Measurements from ENCODE around the gene PROSER1.
"Not testable (repeated sequence)": the region's sequence is repeated elsewhere in the genome, so short reads cannot be mapped to it uniquely, and the experiment has no call there.

Gene PROSER1

DNA sequence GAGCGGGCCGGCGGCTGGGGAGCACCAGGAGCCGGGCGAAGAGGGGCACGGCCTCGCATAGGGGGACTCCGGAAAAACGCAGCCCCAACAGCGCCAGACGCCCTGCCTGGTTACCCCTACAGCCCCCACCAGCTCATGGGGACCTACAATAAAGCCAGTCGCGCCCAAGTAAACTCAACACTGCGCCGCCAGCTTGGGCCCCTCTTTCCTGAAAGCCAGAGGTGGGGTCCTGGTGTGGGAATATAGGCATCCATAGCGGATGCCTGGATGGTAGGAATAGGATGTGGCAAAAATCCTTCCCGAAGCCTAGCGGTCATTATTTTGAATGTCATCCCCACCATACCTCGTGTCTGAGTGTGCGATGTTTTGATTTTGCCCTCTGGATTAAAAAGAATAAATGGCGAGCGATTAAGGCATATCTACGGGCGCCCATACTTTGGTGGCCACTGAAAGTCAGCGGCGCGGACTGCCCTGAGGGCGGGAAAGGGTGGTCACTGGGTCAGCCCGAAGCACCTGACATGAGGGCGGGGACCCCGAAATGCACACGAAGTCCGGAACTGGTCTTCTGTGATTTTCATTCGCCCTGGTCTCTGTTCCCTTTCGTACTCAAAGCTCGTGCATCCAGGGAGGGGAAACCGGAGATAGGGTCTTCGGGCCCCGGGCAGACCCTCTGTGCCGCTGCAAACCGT is at the start of gene PROSER1, which contains the start of gene NHLRC3:
TSS of gene PROSER1 (minus strand) at position 210 of the 689 bp plus-strand sequence. CDS start 847 bp downstream, outside the sequence.
TSS of gene NHLRC3 (plus strand) at position 577 of the 689 bp plus-strand sequence. CDS start 184 bp downstream, outside the sequence.
- H3K4me1 ChIP-seq (ENCODE audit: low read length) = no peaks in the 10 kb centered on the region
- TF ChIP-seq, protein P1, sequence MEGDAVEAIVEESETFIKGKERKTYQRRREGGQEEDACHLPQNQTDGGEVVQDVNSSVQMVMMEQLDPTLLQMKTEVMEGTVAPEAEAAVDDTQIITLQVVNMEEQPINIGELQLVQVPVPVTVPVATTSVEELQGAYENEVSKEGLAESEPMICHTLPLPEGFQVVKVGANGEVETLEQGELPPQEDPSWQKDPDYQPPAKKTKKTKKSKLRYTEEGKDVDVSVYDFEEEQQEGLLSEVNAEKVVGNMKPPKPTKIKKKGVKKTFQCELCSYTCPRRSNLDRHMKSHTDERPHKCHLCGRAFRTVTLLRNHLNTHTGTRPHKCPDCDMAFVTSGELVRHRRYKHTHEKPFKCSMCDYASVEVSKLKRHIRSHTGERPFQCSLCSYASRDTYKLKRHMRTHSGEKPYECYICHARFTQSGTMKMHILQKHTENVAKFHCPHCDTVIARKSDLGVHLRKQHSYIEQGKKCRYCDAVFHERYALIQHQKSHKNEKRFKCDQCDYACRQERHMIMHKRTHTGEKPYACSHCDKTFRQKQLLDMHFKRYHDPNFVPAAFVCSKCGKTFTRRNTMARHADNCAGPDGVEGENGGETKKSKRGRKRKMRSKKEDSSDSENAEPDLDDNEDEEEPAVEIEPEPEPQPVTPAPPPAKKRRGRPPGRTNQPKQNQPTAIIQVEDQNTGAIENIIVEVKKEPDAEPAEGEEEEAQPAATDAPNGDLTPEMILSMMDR (IDR thresholded peaks at IDR 0.05; ENCODE audit: low read length) = no peak
- TF ChIP-seq EZH2phosphoT487 (IDR thresholded peaks at IDR 0.05; ENCODE audit: low read length) = no peak
- TF ChIP-seq EZH2 (optimal IDR thresholded peaks at IDR 0.05; ENCODE audit: low read depth, low read length) = no peak
- no peaks in the 10 kb centered on the region for H3K27me3 ChIP-seq (replicated peaks; ENCODE audit: insufficient read depth, low read length)
- no peaks in the 10 kb centered on the region for H3F3A ChIP-seq (ENCODE audit: insufficient read depth, low read length)
- no peaks in the 10 kb centered on the region for H3K36me3 ChIP-seq (replicated peaks; ENCODE audit: insufficient read depth, low read length)
- H3K9me2 ChIP-seq (replicated peaks; ENCODE audit: insufficient read depth, low read length) = no peaks in the 10 kb centered on the region
- peak within 1 kb of the TSS; percentile 76 for H3K4me3 ChIP-seq (ENCODE audit: low read length)
- peak within 1 kb of the TSS; percentile 87; the same call in 1 of the 2 replicates for H3K4me2 ChIP-seq (ENCODE audit: low read depth, low read length)
- H2AFZ ChIP-seq (ENCODE audit: low read length) = peak within 1 kb of the TSS; percentile 64
- H3K9me3 ChIP-seq (replicated peaks; ENCODE audit: insufficient read depth, low read length) = no peaks in the 10 kb centered on the region
- H4K20me1 ChIP-seq (ENCODE audit: insufficient read depth, low read length) = no peaks in the 10 kb centered on the region
- peak within 1 kb of the TSS; percentile 80 for H3K9ac ChIP-seq (ENCODE audit: low read length)
- H3K79me2 ChIP-seq (ENCODE audit: low read length) = peaks cover 57% of the 10 kb centered on the region
- peak within 1 kb of the TSS; percentile 85 for H3K27ac ChIP-seq (ENCODE audit: low read length)
- peak; percentile 76 for DNase-seq

DNA sequence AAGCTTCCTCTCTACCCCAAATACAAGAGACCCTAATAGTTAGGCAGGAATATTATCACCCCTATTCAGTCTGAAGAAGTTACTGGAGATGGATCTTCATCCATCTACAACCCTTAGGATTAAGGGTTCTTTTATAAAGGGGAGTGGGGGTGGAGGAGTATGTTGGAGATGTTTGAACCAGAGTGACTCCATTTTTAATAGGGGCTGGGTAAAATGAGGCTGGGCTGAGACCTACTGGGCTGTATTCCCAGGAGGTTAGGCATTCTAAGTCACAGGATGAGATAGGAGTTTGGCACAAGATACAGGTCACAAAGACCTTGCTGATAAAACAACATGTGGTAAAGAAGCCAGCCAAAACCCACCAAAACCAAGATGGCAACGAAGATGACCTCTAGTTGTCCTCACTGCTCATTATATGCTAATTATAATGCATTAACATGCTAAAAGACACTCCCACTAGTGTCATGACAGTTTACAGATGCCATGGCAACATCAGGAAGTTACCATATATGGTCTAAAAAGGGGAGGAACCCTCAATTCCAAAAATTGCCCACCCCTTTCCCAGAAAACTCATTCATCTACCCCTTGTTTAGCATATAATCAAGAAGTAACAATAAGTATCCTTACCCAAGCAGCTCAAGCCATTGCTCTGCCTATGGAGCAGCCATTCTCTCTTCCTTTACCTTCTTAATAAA is 48.5 kb upstream of the PROSER1 start:
- H3K79me2 ChIP-seq (ENCODE audit: low read length); H3K4me2 ChIP-seq (ENCODE audit: low read depth, low read length); DNase-seq; H3K9me3 ChIP-seq (replicated peaks; ENCODE audit: insufficient read depth, low read length); H3K27ac ChIP-seq (ENCODE audit: low read length); H2AFZ ChIP-seq (ENCODE audit: low read length); H3K9ac ChIP-seq (ENCODE audit: low read length); H4K20me1 ChIP-seq (ENCODE audit: insufficient read depth, low read length); H3K4me1 ChIP-seq (ENCODE audit: low read length); H3K27me3 ChIP-seq (replicated peaks; ENCODE audit: insufficient read depth, low read length); H3F3A ChIP-seq (ENCODE audit: insufficient read depth, low read length); H3K9me2 ChIP-seq (replicated peaks; ENCODE audit: insufficient read depth, low read length); H3K36me3 ChIP-seq (replicated peaks; ENCODE audit: insufficient read depth, low read length); H3K4me3 ChIP-seq (ENCODE audit: low read length): not testable (repeated sequence)

DNA sequence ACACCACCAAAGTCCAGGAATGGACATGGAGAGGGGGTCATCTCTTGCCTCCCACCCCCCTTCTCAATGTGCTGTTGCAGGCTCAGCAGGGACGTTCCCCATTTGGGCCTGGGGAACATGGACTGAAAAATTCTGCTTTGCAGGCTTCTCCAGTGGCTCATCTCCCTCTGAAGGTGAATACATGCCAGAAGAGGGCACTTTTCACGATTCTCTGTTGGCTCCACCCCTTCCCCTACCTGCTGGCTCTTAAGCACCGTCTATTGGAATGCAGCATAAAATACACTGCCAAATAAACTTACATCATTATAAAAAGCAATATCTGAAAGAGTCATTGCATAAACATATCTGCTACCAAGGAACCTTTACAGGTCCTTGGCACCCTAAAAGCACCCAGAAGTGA is 36.1 kb upstream of the PROSER1 start:
- DNase-seq = no peak
- Histone ChIP-seq H3K9me3 (replicated peaks; ENCODE audit: insufficient read depth, low read length) (no peaks in the 10 kb centered on the region), H3K4me2 (ENCODE audit: low read depth, low read length) (no peak overlapping the region), H2AFZ (ENCODE audit: low read length) (no peak overlapping the region), H3K36me3 (replicated peaks; ENCODE audit: insufficient read depth, low read length) (no peaks in the 10 kb centered on the region), H3K9me2 (replicated peaks; ENCODE audit: insufficient read depth, low read length) (no peaks in the 10 kb centered on the region), H3K9ac (ENCODE audit: low read length) (no peak overlapping the region), H3K4me3 (ENCODE audit: low read length) (no peak overlapping the region), H3F3A (ENCODE audit: insufficient read depth, low read length) (no peaks in the 10 kb centered on the region), H3K27ac (ENCODE audit: low read length) (no peak overlapping the region), H4K20me1 (ENCODE audit: insufficient read depth, low read length) (no peaks in the 10 kb centered on the region), H3K4me1 (ENCODE audit: low read length) (no peaks in the 10 kb centered on the region), H3K79me2 (ENCODE audit: low read length) (no peaks in the 10 kb centered on the region), H3K27me3 (replicated peaks; ENCODE audit: insufficient read depth, low read length) (no peaks in the 10 kb centered on the region)
- no peak for TF ChIP-seq EZH2 (optimal IDR thresholded peaks at IDR 0.05; ENCODE audit: low read depth, low read length)
- TF ChIP-seq EZH2phosphoT487 (IDR thresholded peaks at IDR 0.05; ENCODE audit: low read length) = no peak
- TF ChIP-seq, protein P1 (IDR thresholded peaks at IDR 0.05; ENCODE audit: low read length) = no peak

DNA sequence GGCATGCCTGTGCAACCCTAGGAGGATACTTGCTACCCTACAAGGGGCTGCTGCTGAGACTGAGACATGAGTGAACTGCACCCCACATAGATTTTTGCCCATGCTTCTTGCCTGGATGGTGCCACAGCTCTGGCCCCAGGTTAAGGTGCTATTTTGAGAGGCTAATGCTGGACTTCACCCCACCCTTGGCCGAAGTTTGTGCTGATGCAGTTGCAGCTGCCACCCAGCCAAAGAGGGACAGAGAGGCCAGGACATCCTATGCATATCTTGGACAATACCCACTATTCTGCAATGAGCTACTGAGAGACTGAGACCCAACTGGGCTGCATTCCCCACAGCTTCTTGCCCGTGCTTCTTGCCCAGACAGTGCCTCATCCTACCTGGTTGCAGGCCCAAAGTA is 35.0 kb upstream of the PROSER1 start:
- no peak overlapping the region for H3K27ac ChIP-seq (ENCODE audit: low read length)
- no peaks in the 10 kb centered on the region for H4K20me1 ChIP-seq (ENCODE audit: insufficient read depth, low read length)
- no peak for TF ChIP-seq EZH2 (optimal IDR thresholded peaks at IDR 0.05; ENCODE audit: low read depth, low read length)
- H3K4me3 ChIP-seq (ENCODE audit: low read length) = no peak overlapping the region
- H3K79me2 ChIP-seq (ENCODE audit: low read length) = no peaks in the 10 kb centered on the region
- no peaks in the 10 kb centered on the region for H3K4me1 ChIP-seq (ENCODE audit: low read length)
- H3K9ac ChIP-seq (ENCODE audit: low read length) = no peak overlapping the region
- no peaks in the 10 kb centered on the region for H3K9me2 ChIP-seq (replicated peaks; ENCODE audit: insufficient read depth, low read length)
- no peaks in the 10 kb centered on the region for H3F3A ChIP-seq (ENCODE audit: insufficient read depth, low read length)
- H3K36me3 ChIP-seq (replicated peaks; ENCODE audit: insufficient read depth, low read length) = no peaks in the 10 kb centered on the region
- H2AFZ ChIP-seq (ENCODE audit: low read length) = no peak overlapping the region
- H3K4me2 ChIP-seq (ENCODE audit: low read depth, low read length) = no peak overlapping the region
- no peaks in the 10 kb centered on the region for H3K9me3 ChIP-seq (replicated peaks; ENCODE audit: insufficient read depth, low read length)
- DNase-seq = no peak
- no peaks in the 10 kb centered on the region for H3K27me3 ChIP-seq (replicated peaks; ENCODE audit: insufficient read depth, low read length)

Measured in MM.1S (cell line).